Activated B cell treated with CpG ODN at 0.5 μM for 24 hours (primary cell): ENCODE measurements around the gene CARM1. TPM values are rescaled to one million over a fixed set of nuclear protein-coding genes. Genes with fewer than 3 reads are reported as not detected.

ENCODE experiments used
- ATAC-seq: fragments of 200-7000 bp; cut with Tn5 transposase; one replicate; pipeline ENCODE4 v1.10.0; 2021; ENCODE audit warnings: low read depth, mild to moderate bottlenecking, moderate library complexity
- CTCF ChIA-PET: fragments of 350-600 bp; sonication (Branson Sonifier 250); formaldehyde crosslinking; loops from one replicate; lab custom pipeline; 2021; ENCODE audit warnings: antibody characterized with exemption; lab: Charles Lee
- POLR2A ChIA-PET: fragments of 350-600 bp; sonication (Branson Sonifier 250); formaldehyde crosslinking; loops from one replicate; lab custom pipeline; 2021; ENCODE audit warnings: antibody characterized with exemption; lab: Charles Lee
- DNase-seq: peaks from one replicate; pipeline ENCODE4 v3.0.0; 2022
- H3K27ac Mint-ChIP-seq: one replicate; pipeline ENCODE4 v1.8.0; 2020; ENCODE audit warnings: mixed read lengths
- H3K27me3 Mint-ChIP-seq: one replicate; pipeline ENCODE4 v1.8.0; 2021; ENCODE audit warnings: mixed read lengths
- H3K36me3 Mint-ChIP-seq: one replicate; pipeline ENCODE4 v1.8.0; 2021; ENCODE audit warnings: low read depth, mixed read lengths
- H3K4me1 Mint-ChIP-seq: one replicate; pipeline ENCODE4 v1.8.0; 2021; ENCODE audit warnings: mixed read lengths
- H3K4me3 Mint-ChIP-seq: one replicate; pipeline ENCODE4 v1.8.0; 2020; ENCODE audit warnings: mild to moderate bottlenecking, mixed read lengths
- H3K9me3 Mint-ChIP-seq: one replicate; pipeline ENCODE4 v1.8.0; 2020; ENCODE audit warnings: mixed read lengths
- intact Hi-C: fragments of 100-400 bp; cut with micrococcal nuclease; formaldehyde crosslinking; loops from one replicate; pipeline ENCODE4 v1.15.1; 2024
- total RNA-seq: library from RNA; stranded (reverse); gene quantifications from 2 replicates; pipeline ENCODE4 v1.2.3, GENCODE V29; 2022
- TF ChIP-seq, protein P1 (sequence below): fragments of 200-600 bp; IDR thresholded peaks from one replicate; pipeline ENCODE4 v1.8.0; 2022; ENCODE audit warnings: antibody characterized with exemption, mild to moderate bottlenecking

The CARM1 gene
- total RNA-seq, 1 donor from 2014 or later = 39.1 TPM

DNA sequence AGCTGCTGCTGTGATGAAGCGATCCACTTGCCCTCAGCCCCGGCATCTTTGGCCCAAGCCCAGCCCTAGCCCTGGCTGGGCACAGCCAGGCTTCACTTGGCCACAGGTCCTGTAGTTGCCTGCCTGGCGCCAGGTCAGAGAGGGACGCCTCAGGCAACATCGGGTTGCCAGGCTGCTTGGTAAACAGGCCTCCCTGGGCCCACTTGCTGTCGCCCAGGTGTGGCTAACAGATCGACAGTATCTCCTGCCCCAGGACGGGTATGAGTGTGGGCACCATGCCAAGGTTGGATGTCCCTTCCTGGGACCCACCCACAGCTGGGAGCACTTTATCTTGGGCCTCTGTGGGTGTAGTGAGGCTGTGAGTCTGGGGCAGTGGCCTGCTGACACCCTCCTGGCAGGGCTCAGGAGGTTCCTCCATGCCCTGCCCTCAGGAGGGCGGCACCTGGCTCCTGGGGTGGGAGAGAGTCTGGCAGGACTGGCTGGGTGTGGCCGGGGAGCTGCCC is 27.8 kb downstream of the CARM1 start:
- TF ChIP-seq, protein P1, sequence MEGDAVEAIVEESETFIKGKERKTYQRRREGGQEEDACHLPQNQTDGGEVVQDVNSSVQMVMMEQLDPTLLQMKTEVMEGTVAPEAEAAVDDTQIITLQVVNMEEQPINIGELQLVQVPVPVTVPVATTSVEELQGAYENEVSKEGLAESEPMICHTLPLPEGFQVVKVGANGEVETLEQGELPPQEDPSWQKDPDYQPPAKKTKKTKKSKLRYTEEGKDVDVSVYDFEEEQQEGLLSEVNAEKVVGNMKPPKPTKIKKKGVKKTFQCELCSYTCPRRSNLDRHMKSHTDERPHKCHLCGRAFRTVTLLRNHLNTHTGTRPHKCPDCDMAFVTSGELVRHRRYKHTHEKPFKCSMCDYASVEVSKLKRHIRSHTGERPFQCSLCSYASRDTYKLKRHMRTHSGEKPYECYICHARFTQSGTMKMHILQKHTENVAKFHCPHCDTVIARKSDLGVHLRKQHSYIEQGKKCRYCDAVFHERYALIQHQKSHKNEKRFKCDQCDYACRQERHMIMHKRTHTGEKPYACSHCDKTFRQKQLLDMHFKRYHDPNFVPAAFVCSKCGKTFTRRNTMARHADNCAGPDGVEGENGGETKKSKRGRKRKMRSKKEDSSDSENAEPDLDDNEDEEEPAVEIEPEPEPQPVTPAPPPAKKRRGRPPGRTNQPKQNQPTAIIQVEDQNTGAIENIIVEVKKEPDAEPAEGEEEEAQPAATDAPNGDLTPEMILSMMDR = no peak
- ChIA-PET POLR2A (no interaction called here), CTCF (no interaction called here)
- no peaks in the 10 kb centered on the region for H3K27me3 Mint-ChIP-seq
- H3K36me3 Mint-ChIP-seq = peaks cover 3% of the 10 kb centered on the region
- ATAC-seq = no peak
- intact Hi-C loops = no loop called here
- no peak overlapping the region for H3K4me3 Mint-ChIP-seq
- H3K4me1 Mint-ChIP-seq = peaks cover 9% of the 10 kb centered on the region
- no peak for DNase-seq
- no peak overlapping the region for H3K27ac Mint-ChIP-seq
- peaks cover 5% of the 10 kb centered on the region for H3K9me3 Mint-ChIP-seq

DNA sequence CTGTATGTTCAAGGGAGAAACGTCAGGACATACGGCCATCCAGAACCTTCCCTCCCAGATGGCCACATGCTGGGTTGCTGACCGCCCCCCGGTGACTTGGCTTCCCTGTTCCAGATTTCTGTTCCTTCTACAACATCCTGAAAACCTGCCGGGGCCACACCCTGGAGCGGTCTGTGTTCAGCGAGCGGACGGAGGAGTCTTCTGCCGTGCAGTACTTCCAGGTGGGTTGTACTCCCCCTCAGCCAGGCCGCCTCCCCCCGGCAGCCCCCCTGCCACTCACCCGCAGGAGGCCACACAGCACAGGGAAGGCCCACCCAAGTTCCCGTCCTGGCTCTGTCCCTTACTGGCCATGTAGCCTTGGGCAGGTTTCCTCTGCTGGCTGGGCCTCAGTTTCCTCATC is 36.6 kb downstream of the CARM1 start:
- Mint-ChIP-seq H3K36me3 (peaks cover 43% of the 10 kb centered on the region), H3K27ac (no peak overlapping the region), H3K9me3 (peaks cover 3% of the 10 kb centered on the region), H3K4me3 (no peak overlapping the region), H3K4me1 (no peaks in the 10 kb centered on the region), H3K27me3 (no peaks in the 10 kb centered on the region)
- ATAC-seq (no peak), DNase-seq (no peak)
- TF ChIP-seq, protein P1 = no peak
- intact Hi-C loops = no loop called here
- POLR2A ChIA-PET = no interaction called here
- CTCF ChIA-PET = no interaction called here

DNA sequence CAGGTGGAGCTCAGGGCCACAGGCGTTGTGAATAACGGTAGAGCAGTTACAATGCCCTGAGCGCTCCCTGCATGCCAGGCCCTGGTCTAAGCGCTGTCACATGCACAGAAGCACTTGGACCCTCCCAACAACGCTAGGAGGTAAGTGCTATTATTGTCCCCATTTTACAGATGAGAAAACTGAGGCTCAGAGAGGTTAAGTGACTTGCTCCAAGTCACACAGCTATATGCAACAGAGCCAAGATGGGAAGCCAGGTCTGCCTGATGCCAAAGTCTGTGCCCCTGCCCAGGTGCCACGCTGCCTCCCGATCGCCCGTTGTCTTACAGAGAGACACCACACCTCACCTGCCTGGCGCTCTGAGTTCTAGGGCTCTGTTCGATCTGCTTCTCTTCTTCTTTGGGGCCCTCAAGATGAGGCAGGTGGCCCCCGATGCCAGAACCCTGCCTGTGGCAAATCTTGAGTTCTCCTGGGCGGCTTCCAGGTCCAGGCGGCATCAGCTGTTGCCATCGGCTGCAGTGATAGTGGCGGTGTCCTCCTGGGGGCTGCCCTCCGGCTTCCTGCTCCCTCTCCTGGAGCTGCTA is 37.1 kb downstream of the CARM1 start:
- H3K4me3 Mint-ChIP-seq = no peak overlapping the region
- CTCF ChIA-PET = no interaction called here

DNA sequence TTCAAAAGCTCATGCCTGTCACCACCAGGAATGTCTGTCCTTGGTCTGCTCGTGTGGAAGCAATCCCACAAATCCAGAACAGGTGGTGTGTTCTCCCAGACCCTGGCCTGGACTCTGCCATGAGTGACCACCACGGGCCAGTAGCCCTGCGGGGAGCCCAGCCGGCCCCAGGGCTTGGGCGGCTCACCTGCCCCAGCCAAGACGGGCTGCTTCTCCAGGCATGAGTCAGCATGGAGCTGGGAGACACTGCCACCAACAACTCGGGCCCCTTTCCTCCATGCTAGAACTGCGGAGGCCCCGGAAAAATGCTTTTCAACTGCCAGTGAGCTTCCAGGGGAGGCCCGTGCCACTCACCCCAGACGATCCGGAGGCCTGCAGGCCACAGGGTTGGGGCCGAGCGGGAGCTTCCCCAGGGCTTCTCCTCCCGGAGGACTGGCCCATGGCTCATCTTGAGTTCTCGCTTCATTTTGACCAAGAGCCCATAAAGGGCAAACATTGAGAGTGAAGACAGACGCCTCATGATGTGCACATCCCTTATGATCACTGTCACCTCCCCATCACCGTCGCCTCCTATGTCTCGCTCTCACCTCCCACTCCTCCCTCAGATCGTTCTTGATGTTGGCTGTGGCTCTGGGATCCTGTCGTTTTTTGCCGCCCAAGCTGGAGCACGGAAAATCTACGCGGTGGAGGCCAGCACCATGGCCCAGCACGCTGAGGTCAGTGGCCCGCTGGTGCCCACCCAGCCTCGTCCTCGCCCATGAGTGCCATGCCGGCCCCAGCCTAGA is 40.4 kb downstream of the CARM1 start:
- H3K36me3 Mint-ChIP-seq = peaks cover 59% of the 10 kb centered on the region
- ATAC-seq (no peak), DNase-seq (no peak)
- intact Hi-C loops = no loop called here
- no peaks in the 10 kb centered on the region for H3K27me3 Mint-ChIP-seq
- H3K4me3 Mint-ChIP-seq = no peak overlapping the region
- no peak overlapping the region for H3K27ac Mint-ChIP-seq
- no peaks in the 10 kb centered on the region for H3K4me1 Mint-ChIP-seq
- ChIA-PET CTCF (no interaction called here), POLR2A (no interaction called here)
- TF ChIP-seq, protein P1 = no peak
- H3K9me3 Mint-ChIP-seq = no peaks in the 10 kb centered on the region

More for the DNA sequence above, 37.1 kb downstream of the CARM1 start:
- intact Hi-C loops = no loop called here
- Mint-ChIP-seq H3K27me3 (no peaks in the 10 kb centered on the region), H3K4me1 (no peaks in the 10 kb centered on the region), H3K27ac (no peak overlapping the region), H3K9me3 (no peaks in the 10 kb centered on the region), H3K36me3 (peaks cover 45% of the 10 kb centered on the region)
- POLR2A ChIA-PET = no interaction called here
- ATAC-seq (no peak), DNase-seq (no peak)
- TF ChIP-seq, protein P1 = no peak

DNA sequence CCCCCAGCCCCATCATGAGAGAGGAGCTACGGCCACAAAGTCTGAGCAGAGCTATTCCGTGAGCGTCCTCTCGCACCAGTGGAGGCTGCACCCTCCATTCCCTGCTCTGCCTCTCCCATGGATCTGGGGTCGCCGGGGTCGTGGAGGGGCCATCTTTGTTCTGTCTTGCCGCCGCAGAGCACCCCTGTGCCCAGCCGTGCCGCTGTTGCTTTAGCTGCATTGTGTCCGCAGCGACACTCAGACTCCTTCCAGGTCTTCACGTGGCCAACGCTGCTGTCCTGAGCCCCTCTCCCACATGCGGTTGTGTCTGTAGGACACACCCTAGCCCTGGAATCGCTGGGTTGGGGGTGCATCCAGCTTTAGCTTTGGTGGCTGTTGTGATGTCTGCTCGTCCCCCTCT is 41.3 kb downstream of the CARM1 start:
- POLR2A ChIA-PET = no interaction called here
- Mint-ChIP-seq H3K36me3 (peaks cover 58% of the 10 kb centered on the region), H3K4me3 (no peak overlapping the region), H3K4me1 (no peaks in the 10 kb centered on the region), H3K9me3 (no peaks in the 10 kb centered on the region), H3K27ac (no peak overlapping the region), H3K27me3 (no peaks in the 10 kb centered on the region)
- CTCF ChIA-PET = interaction anchor here (0.5 kb wide), 1 partner anchor 44 kb away, joined by 3 read pairs; no protein-coding TSS in a partner anchor
- ATAC-seq = no peak
- intact Hi-C loops = no loop called here
- no peak for DNase-seq
- TF ChIP-seq, protein P1 = no peak
